Muscle of back (tissue), 11 donors: ENCODE results near the gene ANGPTL4. TPM values are rescaled to one million over a fixed set of nuclear protein-coding genes. Genes with fewer than 3 reads are reported as not detected.
"Not testable (repeated sequence)": the region's sequence is repeated elsewhere in the genome, so short reads cannot be mapped to it uniquely, and the experiment has no call there.

Source experiments
- DNase-seq, 3 donors: peaks; one replicate each; pipeline versions ENCODE4 v3.0.0 to v3.0.0-alpha.2; 2013
- polyA plus RNA-seq, 10 donors: library from polyadenylated mRNA; unstranded; fragments of 120-200 nt; gene quantifications; one replicate each; pipeline ENCODE4 v1.2.1, GENCODE V29; 2013; ENCODE audit not compliant: insufficient read length in 10 of 10

ANGPTL4 gene
- polyA plus RNA-seq, 10 donors, result 0.79 to 2.8 (median 2.0) TPM

GRCh38 chr19:8333767-8334457 is 30.0 kb upstream of the ANGPTL4 start:
- no peak for DNase-seq

GRCh38 chr19:8334458-8335342 is 29.3 kb upstream of the ANGPTL4 start:
- DNase-seq, result peak; percentile 49 to 83 (median 83)

- no peak for DNase-seq
Observed at GRCh38 chr19:8335343-8336071, 28.4 kb upstream of the ANGPTL4 start.

- no peak for DNase-seq
Observed at GRCh38 chr19:8336072-8336569, 27.8 kb upstream of the ANGPTL4 start.

GRCh38 chr19:8336660-8337059 is 27.3 kb upstream of the ANGPTL4 start:
- DNase-seq, result no peak

- no peak for DNase-seq
Observed at GRCh38 chr19:8337728-8338127, 26.2 kb upstream of the ANGPTL4 start.

- DNase-seq, result no peak
Observed at GRCh38 chr19:8338835-8339234, 25.1 kb upstream of the ANGPTL4 start.

GRCh38 chr19:8340341-8341096 is 23.4 kb upstream of the ANGPTL4 start:
- peak in 1 of 3 donors; percentile 70 for DNase-seq

- not testable (repeated sequence) for DNase-seq
Observed at GRCh38 chr19:8341504-8341903, 22.5 kb upstream of the ANGPTL4 start.

- DNase-seq, result no peak
Observed at GRCh38 chr19:8342316-8342683, 21.7 kb upstream of the ANGPTL4 start.

GRCh38 chr19:8342684-8343482 is 21.1 kb upstream of the ANGPTL4 start, which contains the start of gene KANK3:
Gene KANK3 (minus strand): TSS chr19:8343262. CDS start chr19:8337828, 5,434 bp downstream.
- DNase-seq, result peak; percentile 85 to 91 (median 87)

- no peak for DNase-seq
Observed at GRCh38 chr19:8343483-8343844, 20.5 kb upstream of the ANGPTL4 start.

- not testable (repeated sequence) for DNase-seq
Observed at GRCh38 chr19:8349629-8350372, 14.2 kb upstream of the ANGPTL4 start.

- peak in 1 of 3 donors; percentile 40 for DNase-seq
Observed at GRCh38 chr19:8352134-8352827, 11.7 kb upstream of the ANGPTL4 start.

- DNase-seq, result not testable (repeated sequence)
Observed at GRCh38 chr19:8352845-8353244, 11.1 kb upstream of the ANGPTL4 start.

- DNase-seq, result peak in 1 of 3 donors; percentile 59
Observed at GRCh38 chr19:8355631-8356402, 8.1 kb upstream of the ANGPTL4 start.

GRCh38 chr19:8357007-8357521 is 6.9 kb upstream of the ANGPTL4 start:
- DNase-seq, result no peak

- DNase-seq, result no peak
Observed at GRCh38 chr19:8358948-8359347, 5.0 kb upstream of the ANGPTL4 start.
